Stimulated activated CD8-positive, alpha-beta memory T cell treated with anti-CD3 and anti-CD28 coated beads, Interleukin-15, amount 100 ng/mL, for 24 hours (primary cell): Measurements from ENCODE around the gene ARHGEF4.

Experiments used
- DNase-seq: peaks from one replicate; pipeline ENCODE4 v3.0.0-alpha.2; 2020; ENCODE audit warnings: low read depth

ARHGEF4 gene

DNA sequence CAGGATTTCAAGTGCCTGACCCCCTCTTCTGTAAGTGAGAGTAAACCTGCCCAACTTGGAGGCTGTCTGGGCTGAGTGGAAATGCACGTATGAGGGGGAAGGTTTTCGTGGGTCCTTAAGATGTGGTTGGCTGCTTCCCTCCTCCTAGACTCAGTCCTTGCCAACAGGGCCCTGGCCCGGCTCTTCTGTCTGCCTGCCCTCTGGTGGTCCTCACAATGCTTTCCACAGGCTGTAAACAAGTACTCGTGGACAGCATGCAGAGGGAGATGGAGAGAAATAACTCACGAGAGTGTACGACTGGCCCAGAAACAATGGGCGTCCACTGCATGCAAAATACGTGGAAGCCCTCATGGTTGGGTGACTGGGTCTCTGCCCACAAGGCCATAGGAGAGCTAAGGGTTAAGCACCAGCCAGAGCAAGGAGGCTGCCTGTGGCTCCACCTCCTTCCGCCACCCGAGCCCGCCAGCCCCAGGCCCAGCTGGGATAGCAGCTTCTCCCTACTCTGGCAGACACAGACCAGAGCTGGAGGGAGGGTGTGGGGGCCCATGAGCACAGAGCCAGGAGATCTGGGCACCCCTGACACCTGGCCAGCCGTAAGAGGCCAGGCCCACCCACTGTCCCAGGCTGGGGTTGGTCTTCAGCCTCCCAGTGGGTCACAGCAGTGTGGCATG lies 17.0 kb upstream of the ARHGEF4 start:
- DNase-seq, result no peak

DNA sequence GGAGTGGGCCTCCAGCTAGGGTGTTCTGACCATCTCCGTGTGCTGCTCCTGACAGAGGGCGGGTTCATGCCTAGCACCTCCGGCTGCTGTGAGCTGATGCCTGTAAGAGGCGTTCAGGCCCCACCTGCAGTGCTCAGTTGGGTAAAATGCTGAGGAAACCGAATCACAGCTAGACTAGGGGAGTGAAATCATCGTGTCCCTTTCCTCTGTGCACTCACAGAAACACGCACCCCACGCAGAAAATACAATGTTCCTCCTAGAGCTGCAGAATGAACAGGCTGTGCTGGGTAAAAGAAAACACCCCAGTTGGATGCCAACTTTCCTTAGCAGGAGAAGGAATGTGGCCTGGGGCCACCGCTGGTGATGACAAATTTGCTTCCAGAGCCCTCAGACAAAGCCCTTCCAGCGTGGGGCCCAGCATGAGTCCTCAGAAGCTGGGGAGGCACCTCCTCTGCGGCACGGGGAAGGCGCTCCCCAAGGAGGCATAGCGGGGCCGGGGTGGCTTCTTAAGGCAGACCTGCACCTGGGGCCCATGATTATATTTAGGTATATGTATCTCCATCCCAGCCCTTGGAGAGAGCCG lies 16.3 kb upstream of the ARHGEF4 start:
- DNase-seq, result no peak

DNA sequence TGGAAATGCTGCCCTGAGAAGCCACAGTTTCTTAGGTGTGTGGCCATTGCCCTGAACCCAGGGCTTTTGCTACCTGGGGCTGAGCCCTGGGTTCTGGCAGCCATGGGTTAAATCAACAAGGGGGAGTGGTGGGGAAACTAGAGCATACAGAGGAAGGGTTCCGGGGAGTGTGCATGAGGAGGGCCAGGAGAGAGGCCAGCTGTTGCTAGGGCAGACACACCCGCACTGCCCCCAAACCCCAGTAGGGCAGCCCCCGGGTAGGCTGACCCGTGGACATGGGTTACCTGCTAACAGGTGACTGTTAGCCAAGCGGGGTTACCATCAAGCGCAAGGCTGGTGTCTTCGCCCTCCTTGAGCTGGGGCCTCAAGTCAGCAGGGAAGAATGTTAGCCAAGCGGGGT lies 14.8 kb upstream of the ARHGEF4 start:
- DNase-seq, result no peak

DNA sequence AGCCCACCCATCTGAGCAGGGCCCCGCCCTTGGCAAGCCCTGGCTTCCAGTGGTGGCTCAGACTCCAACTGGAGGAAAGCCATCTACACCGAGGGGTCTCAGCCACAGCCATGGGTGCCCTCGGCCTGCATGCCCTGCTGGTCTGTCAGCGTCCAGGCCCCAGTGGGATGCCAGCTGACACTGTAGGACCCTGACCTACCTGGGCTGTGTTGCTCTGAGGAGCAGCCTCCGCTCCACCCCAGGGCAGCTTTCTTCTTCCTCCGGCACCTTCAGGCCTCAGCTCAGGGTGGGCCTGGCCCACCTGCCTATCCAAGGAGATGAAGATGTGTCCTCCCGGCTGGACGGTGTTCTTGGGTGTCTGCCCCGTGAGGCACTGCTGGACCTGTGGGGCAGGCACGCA lies 13.9 kb upstream of the ARHGEF4 start:
- DNase-seq, result no peak

DNA sequence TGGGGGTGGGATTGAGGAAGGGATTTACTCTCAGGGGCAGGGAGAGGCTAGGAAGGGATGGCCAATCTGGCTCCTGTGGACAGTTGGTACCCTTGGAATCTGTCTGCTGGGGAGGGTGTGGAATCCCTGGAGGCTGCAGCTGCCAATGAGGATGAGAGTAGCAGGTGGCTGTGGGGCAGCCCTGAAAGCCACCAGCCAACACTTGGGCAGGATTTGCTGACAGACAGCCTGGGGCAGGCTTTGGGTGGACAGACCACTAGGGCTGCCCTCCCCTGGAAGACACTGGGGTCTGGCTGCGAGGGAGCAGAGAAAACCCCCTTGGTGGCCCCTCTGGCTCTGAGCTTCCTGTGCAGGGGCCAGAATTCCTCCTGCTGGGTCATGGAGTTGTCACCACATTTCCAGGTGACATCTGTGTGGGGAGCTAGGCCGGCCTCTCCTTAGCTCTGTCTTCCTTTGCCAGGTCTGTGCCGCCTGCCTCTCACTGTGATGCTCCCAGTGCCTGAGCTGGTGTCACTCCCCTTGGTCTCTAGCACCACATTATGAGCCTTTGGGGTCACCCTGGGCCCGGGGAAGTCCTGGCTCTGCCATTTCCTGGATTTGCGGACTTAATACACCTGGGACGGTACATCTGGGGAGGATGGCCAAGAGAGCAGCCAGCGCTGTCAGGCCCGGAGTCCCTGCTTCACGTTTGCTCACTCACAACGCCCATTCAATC lies 13.4 kb upstream of the ARHGEF4 start:
- DNase-seq, result no peak

DNA sequence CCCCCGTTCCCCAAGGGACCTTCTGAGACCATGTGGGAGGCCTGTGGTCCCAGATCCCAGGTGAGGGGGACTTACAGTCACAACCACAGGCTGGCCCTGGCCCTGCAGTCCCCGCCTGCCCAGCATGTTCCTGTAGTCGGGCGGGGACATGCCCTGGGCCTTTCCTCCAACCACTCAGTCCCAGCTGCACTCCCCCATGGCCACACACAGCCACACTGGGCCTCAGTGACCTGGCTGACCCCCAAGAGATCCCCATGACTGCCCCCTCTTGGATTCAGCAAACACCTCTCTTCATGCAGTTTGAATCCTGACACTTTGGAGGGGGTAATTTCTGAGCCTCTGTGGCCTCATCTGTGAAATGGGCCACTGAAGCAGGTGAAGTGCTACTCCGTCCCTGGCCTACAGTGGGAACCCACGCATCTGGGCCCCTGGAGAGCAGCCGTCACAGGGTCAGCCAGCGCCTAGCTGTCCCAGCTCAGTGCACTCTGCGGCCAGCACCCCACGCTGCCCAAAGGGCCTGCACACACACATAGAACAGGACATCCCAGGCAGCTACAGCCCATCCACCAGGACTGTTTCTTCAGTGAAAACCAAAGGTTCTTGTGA lies 12.7 kb upstream of the ARHGEF4 start:
- DNase-seq, result no peak

DNA sequence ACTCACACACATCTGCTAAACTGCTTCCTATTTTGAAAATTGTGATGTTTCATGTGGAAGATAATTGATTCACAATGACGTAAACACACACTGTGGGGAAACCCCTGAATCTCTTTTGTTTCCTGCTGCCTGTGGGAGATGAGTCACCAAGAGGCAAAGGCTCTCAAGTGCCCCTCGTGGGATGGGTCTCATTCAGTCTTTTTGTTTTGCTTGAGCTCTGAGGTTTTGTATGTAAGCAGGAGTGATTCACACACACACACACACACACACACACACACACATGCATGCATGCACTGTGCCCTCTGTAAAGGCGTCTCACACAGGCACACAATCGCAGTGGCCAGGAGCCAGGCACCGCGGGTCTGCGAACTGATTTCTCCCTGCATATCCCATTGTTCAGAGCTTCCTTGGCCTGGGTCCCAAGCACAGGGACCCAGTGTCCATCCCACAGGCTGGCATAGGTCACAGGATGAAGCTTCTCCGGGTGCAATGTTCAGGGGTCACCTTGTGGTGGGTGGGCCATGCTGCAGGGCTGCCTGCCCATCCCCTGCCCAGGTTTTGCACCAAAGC lies 12.1 kb upstream of the ARHGEF4 start:
- DNase-seq, result no peak

DNA sequence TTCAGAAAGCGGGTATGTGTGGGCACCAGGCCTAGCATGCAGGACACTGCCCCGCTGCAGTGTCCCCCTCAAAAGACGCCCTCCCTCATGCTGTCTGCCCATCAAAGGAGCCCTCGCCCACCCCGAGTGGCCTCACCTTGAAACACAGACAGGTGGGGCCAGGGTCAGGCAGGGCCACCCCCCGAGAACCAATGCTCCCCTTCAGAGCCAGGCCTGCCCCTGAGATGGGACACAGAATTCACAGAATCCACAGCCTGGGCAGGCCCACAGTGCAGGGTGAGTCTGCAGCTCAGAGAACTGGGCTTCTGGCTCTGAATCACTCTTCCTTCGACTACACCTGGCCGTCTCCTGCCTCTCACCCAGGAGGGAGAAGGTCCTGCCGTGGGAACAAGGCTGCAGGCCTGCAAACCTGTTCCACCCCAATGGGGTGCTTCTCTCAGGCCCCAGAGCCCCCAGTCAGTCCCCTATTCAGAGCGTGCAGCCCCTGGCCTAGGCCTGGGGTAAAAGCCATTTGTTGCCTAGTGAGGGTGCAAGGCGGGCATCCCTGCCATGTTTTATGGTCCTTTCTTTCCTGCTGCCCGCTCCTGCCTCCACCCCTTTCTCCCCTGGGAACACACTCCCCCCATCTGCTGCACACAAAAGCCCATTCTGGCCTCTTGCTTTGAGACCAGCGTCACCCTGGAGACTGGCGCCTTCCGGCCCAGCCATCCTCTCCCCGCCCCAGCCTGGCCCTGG lies 11.3 kb upstream of the ARHGEF4 start:
- no peak for DNase-seq

DNA sequence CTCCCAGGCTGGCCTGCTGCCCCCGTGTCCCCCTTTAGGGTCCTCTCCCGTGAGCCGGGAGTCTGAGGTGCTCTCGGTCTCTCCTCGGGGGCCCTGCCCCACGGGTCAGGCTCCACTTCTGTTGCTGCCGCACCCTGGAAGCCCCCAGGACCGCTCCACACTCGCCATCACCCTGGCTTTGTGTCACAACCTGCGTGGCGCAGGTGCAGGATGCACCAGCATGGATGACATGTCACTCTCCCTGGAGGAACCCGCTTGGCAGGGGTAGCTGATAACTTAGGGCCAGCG lies 10.8 kb upstream of the ARHGEF4 start:
- DNase-seq, result no peak

DNA sequence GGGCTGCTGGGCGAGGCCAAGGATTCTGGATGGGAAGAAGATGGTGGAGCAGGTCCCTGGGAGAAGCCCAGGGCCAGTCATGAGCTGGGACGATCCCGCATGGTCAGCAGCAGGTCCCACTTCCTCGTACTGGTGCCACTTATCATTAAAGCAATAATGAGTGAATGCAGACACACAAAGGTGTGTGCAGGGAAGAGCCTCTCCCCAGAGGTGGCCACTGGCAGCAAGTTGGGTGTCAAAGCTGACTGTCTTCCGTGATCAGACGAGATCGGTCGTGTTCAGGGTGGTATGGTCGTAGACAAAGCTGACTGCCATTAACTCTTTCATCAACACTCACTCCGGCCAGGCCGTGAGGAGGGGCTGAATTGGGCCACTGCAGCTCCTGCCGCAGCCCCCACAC lies 10.3 kb upstream of the ARHGEF4 start:
- no peak for DNase-seq

DNA sequence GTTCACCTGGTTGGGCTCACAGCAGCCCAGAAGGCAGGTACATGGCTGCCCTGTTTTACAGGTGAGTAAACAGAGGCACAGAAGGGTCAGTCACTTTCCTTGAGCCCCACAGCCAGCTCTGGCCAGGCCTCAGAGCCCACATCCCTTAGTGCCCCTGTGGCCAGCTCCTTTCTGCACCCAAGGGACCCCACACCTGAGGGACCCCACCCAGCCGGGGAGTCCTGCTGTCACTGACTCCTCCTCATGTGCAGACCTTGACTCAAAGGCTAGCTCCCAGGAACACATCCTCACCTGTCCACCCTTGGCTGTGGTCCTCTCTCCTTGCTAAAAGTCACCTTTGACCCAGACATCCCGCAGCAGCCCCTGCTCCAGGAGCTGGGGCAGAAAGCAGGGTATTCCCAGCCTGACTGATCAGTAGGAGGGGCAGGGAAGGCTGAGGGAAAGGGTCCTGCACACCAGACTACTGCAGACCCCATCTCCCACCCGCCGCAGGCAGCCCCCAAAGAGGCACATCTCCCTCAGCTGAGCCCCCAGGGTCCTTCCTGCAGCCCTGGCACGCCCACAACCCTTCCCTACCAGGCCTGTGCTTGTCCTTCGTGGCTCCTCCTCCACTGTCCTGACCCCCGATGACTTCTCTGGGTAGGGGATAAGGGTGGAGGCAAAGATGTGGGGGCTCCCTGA lies 9.8 kb upstream of the ARHGEF4 start:
- no peak for DNase-seq

DNA sequence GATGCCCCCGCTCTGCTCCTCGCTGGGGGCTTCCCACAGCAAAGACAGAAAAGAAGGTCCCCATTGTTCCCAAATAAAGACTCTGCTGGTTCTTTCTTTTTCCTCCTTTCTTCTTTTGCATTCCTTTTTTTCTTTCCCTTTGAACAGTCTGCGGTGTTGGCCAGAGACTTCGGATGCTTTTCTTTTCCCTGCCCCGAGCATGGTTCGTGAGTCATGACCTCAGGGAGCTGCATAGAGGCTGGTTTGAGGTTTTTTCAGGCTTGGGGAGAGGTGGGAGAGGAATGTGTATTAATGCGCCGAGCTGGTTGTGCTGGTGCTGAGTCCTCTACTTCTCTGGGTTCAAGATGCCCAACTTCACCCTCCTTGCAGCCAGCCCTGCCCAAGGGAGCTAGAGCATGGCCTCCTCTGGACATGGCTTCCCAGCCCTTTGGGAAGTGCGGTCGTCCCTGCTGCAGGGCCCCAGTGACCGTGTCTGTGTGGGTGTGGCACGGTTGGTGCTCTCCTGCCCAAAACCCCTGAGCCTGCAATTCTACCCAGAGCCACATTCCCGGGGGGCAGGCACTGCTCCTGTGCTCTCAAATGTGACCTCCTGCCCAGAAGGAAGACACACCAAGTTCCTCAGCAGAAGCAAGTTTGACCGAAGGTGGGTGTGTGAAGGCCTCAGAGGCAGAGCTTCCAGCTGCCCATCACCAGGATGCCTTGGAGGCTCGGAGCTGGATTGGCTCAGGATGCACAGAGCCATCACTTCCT lies 9.0 kb upstream of the ARHGEF4 start:
- DNase-seq, result no peak

DNA sequence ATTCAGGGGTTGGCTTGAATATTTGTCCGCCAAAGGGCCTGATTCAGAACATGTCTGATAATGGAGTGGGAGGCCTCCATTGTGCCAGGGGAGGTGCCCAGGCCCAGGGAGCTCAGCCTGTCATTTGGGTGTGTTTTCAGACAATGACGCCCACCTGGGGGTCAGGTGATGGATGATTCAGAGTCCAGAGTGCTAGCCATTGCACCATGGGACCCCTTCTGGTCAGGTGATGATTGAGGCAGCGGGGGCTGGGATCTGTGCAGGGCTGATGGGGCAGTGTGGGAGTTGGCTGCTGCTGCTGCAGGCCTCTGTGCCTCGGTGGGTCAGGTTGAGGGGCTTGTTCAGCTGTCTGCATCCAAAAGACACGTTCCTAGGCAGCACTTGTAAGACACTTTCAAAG lies 8.3 kb upstream of the ARHGEF4 start:
- no peak for DNase-seq

DNA sequence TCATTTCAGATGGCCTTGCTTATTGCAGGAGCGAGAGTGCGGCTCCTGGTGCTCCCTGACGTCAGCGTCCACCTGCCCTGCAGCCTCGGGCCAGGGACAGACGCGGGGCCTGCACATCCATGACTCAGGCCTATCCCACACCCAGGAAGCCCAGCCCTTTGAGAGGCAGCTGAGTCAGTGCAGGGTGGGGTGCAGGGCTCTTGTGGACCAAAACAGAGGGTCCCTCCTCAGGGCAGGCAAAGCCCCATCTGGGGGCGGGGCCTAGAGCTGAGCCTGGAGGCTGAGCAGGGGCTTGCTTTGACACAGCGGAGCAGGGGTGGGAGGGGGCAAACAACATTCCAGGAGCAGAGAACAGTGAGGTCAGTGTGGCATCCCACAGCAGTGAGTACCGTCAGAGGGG lies 7.7 kb upstream of the ARHGEF4 start:
- no peak for DNase-seq

DNA sequence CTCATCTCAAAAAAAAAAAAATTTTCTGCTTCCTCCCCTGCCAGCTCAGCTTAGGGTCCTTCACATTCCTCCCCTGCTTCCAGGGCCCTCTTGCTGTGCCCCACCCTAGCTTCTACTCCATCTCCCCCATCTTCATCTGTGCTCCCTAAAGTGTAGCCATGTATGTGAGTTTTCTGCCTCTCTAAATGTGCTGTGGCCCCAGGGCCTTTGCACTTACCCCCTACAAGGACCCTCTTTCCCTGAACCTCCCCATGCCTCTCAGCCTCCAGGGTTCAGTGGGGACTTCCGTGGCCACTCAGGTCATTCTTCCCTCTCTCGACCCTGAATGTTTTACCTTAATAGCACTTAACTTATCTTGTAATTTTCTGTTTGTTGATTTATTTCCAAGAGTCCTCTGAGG lies 6.2 kb upstream of the ARHGEF4 start:
- DNase-seq, result no peak

DNA sequence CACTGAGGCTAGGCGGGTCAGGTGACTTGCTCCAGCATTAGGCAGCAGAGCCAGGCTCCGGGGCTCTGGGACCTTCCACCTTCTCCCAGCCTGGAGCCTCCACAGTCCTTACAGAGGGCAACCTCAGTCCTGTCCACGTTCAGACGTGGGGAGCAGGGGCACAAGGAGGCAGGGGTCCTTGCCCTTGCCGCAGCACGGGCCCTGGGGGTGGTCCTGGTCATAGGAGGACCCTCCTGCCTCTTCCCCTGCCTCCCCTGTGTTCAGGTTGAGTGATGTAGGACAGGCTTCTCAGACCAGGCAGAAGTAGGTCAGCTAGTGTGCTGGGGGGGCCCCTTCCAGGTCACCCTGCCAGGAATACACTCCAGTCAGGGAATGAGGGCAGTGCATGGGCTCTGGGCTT lies 5.4 kb upstream of the ARHGEF4 start:
- DNase-seq, result no peak

DNA sequence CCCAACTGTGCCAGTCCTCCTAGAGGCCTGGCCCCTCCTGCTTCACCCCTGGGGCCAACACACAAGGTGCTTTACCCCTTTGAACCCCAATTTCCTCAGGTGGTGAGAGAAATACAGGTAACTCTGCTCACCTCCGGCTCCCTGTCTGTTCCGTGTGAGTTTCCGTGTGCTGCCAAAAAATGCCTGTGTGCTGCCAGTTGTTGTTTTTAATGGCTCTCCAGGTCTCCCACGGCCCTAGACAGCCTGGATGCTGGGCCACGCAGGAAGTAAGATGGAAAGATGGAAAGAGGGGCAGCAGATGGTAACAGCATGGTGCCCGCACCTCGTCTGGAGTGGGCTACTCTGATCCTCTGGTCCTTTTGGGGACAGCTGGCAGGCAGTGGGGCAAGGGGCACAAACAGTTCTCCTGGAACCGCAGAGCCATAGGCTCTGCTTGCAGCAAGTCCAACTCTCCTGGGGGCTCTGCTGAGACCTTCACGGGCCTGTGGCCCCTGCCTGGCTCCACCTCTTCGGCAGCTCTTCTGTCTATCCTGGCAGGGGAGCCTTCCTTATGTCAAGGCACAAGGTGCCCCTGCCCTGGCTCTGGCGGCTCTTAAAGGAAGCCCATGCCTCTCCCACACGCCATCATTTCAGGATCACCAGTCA lies 4.3 kb upstream of the ARHGEF4 start:
- DNase-seq, result no peak

DNA sequence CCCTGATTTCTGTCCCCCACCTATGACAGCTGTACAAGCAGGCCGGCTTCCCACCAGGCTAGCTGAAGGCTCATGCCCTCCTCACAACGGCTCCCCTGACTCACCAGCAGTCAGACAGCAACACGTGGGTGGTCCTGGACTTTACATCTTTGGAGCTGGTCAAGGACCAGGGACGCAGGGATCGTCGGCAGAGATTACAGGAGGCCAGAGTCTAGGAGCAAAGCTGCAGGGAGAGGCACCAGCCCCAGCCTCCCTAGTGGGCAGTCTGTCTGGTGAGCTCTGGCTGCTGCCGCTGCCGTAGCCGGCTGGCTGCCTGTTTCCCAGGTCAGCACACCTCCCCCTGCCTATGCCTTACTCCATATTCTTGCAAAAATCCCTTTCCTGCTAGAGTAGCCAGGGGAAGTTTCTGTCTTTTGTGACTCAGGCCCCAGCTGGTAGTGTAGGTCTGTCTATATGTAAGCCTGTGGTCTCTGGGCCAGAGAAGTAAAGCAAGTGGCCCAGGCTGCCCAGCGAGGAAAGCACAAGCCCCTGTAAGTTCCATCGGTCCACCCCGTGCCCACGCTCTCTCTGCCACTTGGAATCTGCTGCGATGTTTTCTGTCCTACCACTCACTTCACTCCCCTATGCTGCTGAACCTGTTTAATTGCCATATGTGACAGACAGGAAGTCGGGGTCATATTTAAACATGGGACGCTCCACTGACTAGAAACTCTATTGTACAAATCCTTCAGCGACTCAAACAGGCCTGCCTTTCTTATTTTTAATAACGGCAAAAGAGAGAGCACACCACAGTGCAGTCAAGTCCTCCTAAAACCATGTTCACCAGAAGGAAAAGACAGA lies 2.4 kb upstream of the ARHGEF4 start:
- no peak for DNase-seq

DNA sequence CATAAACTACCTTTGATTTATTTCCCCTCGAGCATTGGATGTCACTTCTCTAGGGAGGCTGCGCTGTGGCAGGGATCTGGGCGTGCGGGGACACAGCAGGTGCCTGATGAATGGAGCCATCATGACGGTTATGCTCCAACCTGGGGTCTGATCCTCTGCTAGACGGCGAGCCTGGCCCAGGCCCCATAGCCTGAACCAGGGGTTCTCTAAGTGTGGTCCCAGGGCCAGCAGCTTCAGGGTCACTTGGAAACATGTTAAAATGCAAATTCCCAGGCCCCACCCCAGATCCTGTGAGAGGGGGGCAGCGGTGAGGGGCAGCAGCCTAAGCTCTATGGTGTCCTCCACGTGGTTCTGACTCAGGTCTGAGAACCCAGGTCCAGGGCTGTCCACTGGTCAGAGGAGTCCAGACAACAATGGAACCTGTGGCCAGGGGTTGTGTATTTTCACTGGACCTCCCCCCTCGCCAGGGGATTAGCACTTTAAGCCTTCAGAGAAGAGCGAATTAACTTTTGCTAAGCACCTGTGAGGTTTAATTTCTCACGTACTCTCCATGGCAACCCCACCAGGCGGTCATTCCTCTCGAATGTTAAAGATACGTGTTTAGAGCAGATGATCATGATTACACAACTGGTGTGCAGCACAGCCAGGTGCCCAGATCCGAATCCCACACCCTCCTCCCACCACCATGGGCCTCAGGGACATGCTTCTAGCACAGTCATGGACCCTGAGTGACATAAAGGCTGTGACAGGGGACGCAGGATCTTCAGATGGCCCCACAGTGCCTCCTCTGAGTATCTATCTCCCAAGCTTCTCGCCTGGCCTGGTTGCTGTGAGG lies 1.6 kb upstream of the ARHGEF4 start:
- no peak for DNase-seq
